Measurements from ENCODE around the gene DACH1.

DNA sequence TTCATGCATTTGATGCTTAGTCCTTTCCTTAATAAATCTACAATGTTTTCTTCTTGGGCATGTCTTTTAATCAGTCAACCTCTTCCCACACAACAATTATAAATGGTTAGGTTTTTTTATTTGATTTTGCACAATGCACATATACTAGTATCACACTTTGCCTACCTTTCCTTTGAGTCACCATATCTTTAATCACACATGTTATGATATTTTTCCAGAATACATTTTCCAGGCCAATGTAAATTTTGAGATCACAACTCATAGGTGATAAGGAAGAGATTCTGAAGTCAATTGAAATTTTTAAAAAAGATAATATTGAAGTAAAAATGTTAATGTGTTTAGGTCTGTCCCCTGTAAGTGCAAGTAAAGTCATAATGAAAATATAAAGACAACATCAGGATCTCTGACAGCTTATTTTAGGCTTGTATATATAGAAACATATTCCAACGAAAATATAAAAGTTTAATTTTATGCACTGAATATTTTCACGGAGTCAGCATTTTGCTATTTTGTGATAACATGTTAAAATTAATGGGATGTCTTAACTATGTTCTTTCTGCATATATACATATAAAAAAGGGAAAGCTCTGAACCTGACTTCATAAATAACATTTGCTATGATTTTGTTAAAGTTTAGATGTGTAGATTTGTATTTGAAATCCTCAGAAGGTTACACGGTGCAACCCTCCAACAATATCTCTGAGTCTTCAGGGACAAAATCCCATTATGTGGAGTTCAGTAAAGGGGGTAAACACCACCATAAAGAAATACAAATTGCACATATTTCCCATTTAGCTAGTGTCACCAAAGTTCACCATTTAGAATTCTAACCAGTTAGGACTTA, 351.9 kb downstream of the DACH1 start:
- TF ChIP-seq, protein P1, sequence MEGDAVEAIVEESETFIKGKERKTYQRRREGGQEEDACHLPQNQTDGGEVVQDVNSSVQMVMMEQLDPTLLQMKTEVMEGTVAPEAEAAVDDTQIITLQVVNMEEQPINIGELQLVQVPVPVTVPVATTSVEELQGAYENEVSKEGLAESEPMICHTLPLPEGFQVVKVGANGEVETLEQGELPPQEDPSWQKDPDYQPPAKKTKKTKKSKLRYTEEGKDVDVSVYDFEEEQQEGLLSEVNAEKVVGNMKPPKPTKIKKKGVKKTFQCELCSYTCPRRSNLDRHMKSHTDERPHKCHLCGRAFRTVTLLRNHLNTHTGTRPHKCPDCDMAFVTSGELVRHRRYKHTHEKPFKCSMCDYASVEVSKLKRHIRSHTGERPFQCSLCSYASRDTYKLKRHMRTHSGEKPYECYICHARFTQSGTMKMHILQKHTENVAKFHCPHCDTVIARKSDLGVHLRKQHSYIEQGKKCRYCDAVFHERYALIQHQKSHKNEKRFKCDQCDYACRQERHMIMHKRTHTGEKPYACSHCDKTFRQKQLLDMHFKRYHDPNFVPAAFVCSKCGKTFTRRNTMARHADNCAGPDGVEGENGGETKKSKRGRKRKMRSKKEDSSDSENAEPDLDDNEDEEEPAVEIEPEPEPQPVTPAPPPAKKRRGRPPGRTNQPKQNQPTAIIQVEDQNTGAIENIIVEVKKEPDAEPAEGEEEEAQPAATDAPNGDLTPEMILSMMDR (IDR thresholded peaks at IDR 0.05; ENCODE audit: low read depth, low read length), result no peak
- TF ChIP-seq POLR2A (IDR thresholded peaks at IDR 0.05; ENCODE audit: extremely low read depth, insufficient read length) (no peak), MYC (IDR thresholded peaks at IDR 0.05; ENCODE audit: low read depth, low read length) (no peak)
- TF ChIP-seq, protein P2, sequence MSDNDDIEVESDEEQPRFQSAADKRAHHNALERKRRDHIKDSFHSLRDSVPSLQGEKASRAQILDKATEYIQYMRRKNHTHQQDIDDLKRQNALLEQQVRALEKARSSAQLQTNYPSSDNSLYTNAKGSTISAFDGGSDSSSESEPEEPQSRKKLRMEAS (IDR thresholded peaks at IDR 0.05; ENCODE audit: low read depth, low read length), result no peak

All from NB4 (cell line).